Measurements from ENCODE around the gene RYR3. TPM values are rescaled to one million over a fixed set of nuclear protein-coding genes. Genes with fewer than 3 reads are reported as not detected.

RYR3 gene
- total RNA-seq, 1 donor from 2014 or later: 7.4 TPM

DNA sequence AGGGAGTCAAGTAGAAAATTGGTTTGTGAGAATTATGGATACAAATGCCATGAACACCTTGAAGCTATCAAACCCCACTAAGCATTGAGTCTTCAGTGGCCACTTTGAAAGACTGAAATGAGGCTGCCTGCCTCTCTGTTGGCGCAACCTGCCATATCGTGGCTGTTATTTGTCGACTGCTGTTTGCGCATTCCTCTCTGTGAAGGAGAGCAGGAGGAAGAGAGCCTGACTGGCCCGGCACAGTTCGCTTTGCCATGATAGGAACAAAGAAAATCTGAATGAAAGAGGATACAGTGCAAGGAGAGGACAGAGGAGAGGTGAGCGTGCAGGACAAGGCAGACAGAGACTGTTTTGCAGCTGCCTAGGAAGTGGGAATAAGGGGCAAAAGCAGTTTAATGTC is 289.4 kb downstream of the RYR3 start:
- DNase-seq: no peak
- Mint-ChIP-seq H3K36me3 (ENCODE audit: unreplicated experiment) (no peaks in the 10 kb centered on the region), H3K27ac (ENCODE audit: unreplicated experiment) (no peak overlapping the region), H3K4me3 (ENCODE audit: unreplicated experiment) (no peak overlapping the region), H3K9me3 (ENCODE audit: unreplicated experiment) (no peaks in the 10 kb centered on the region), H3K4me1 (ENCODE audit: low read depth, unreplicated experiment) (no peaks in the 10 kb centered on the region), H3K27me3 (ENCODE audit: unreplicated experiment) (peaks cover 2% of the 10 kb centered on the region)
- TF ChIP-seq, protein P1, sequence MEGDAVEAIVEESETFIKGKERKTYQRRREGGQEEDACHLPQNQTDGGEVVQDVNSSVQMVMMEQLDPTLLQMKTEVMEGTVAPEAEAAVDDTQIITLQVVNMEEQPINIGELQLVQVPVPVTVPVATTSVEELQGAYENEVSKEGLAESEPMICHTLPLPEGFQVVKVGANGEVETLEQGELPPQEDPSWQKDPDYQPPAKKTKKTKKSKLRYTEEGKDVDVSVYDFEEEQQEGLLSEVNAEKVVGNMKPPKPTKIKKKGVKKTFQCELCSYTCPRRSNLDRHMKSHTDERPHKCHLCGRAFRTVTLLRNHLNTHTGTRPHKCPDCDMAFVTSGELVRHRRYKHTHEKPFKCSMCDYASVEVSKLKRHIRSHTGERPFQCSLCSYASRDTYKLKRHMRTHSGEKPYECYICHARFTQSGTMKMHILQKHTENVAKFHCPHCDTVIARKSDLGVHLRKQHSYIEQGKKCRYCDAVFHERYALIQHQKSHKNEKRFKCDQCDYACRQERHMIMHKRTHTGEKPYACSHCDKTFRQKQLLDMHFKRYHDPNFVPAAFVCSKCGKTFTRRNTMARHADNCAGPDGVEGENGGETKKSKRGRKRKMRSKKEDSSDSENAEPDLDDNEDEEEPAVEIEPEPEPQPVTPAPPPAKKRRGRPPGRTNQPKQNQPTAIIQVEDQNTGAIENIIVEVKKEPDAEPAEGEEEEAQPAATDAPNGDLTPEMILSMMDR (IDR thresholded peaks at IDR 0.05; ENCODE audit: partially characterized antibody, unreplicated experiment): no peak

DNA sequence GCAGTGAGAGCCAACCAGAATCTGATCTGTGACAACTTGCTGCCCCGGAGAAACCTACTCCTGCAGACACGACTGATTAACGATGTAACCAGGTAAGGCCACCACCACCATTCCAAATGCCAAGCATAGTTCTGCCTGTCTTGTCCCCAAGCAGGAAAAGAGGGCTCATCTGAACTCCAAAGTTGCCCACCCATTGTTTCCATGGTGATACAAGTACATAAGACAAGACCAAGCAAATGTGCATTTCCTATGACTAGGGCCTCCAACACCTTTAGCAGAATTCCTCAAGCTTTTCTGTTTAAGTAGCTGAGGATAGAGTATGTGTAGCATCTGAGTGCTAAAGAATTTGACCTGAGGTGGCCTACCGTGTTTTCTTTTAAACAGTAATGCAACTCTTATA is 290.7 kb downstream of the RYR3 start:
- Mint-ChIP-seq H3K9me3 (ENCODE audit: unreplicated experiment) (no peaks in the 10 kb centered on the region), H3K27me3 (ENCODE audit: unreplicated experiment) (peaks cover 2% of the 10 kb centered on the region), H3K4me1 (ENCODE audit: low read depth, unreplicated experiment) (peaks cover under 1% of the 10 kb centered on the region), H3K27ac (ENCODE audit: unreplicated experiment) (no peak overlapping the region), H3K36me3 (ENCODE audit: unreplicated experiment) (no peaks in the 10 kb centered on the region), H3K4me3 (ENCODE audit: unreplicated experiment) (no peak overlapping the region)
- TF ChIP-seq, protein P1 (IDR thresholded peaks at IDR 0.05; ENCODE audit: partially characterized antibody, unreplicated experiment): no peak
- DNase-seq: no peak

DNA sequence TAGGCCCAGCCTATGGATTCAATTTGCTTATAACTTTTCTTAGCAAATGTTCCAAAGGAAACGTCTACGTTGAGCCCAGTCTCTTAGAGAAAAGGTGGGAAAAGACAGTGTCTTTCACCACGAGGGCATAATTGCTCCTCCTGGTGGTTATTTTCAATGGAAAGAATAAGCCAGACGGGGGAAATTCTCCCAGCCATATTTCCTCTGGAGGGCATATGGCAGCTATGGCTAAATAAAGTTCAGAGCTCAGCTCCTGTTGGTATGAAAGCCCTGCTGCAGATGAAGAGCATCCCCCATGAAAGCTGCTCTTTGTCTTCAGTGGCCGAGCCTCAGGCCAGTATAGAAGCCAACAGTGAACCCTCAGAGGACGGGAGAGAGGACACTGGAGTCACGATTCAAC is 297.9 kb downstream of the RYR3 start:
- DNase-seq: no peak
- peaks cover 4% of the 10 kb centered on the region for H3K27me3 Mint-ChIP-seq (ENCODE audit: unreplicated experiment)
- no peaks in the 10 kb centered on the region for H3K9me3 Mint-ChIP-seq (ENCODE audit: unreplicated experiment)

DNA sequence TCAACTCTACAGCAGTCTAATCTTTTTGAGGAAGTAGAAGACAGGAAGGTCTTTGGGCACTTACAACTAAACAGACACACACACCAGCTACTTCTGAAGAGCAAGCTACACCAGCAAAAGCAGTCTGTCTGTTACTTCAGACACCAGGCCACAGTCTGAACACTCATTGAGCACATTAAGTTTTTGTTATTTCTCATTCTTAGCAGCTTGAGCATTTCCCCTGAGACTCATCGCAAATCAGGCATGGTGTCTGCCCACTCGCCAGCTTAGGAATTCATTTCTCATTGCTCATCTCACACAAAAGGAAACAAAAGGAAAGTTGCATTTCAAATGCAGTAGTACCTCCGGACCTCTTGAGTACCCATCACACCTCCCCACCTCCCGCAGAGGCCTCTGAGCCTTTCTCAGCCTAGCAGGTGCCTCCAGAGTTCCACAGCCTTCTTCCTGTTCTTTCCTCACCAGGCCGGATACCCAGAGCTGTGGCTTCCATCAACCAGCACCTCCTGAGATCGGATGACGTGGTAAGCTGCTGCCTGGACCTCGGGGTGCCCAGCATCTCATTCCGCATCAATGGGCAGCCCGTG is 302.0 kb downstream of the RYR3 start:
- H3K27me3 Mint-ChIP-seq (ENCODE audit: unreplicated experiment): peaks cover 2% of the 10 kb centered on the region
- H3K4me3 Mint-ChIP-seq (ENCODE audit: unreplicated experiment): no peak overlapping the region
- no peaks in the 10 kb centered on the region for H3K9me3 Mint-ChIP-seq (ENCODE audit: unreplicated experiment)
- peaks cover 5% of the 10 kb centered on the region for H3K4me1 Mint-ChIP-seq (ENCODE audit: low read depth, unreplicated experiment)
- TF ChIP-seq, protein P1 (IDR thresholded peaks at IDR 0.05; ENCODE audit: partially characterized antibody, unreplicated experiment): no peak
- no peak overlapping the region for H3K27ac Mint-ChIP-seq (ENCODE audit: unreplicated experiment)
- no peak for DNase-seq
- no peaks in the 10 kb centered on the region for H3K36me3 Mint-ChIP-seq (ENCODE audit: unreplicated experiment)

More for the DNA sequence above, 297.9 kb downstream of the RYR3 start:
- TF ChIP-seq, protein P1 (IDR thresholded peaks at IDR 0.05; ENCODE audit: partially characterized antibody, unreplicated experiment): no peak
- Mint-ChIP-seq H3K36me3 (ENCODE audit: unreplicated experiment) (no peaks in the 10 kb centered on the region), H3K4me1 (ENCODE audit: low read depth, unreplicated experiment) (peaks cover 7% of the 10 kb centered on the region), H3K4me3 (ENCODE audit: unreplicated experiment) (no peak overlapping the region), H3K27ac (ENCODE audit: unreplicated experiment) (no peak overlapping the region)

DNA sequence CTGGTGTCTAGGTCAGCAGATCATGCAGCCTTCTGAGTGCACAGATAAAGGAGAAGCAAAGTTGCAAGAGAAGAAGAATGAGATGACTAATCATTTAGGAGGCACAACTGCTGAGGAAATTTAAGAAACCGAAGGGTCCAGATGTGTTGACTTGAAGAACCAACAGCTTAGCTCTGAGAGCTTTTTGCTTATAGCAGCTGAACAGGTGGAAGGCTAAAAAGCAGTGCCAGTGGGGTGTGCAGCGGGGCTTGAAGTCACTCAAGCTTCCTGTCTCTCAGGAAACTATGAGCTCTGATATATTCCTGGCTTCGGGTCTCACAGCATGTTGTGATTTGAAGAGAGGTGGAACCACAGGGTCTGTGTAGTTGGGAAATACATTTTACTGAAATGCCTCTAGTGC is 305.7 kb downstream of the RYR3 start:
- H3K27ac Mint-ChIP-seq (ENCODE audit: unreplicated experiment): no peak overlapping the region
- TF ChIP-seq, protein P1 (IDR thresholded peaks at IDR 0.05; ENCODE audit: partially characterized antibody, unreplicated experiment): no peak
- no peak overlapping the region for H3K4me3 Mint-ChIP-seq (ENCODE audit: unreplicated experiment)
- DNase-seq: no peak
- no peaks in the 10 kb centered on the region for H3K36me3 Mint-ChIP-seq (ENCODE audit: unreplicated experiment)
- H3K9me3 Mint-ChIP-seq (ENCODE audit: unreplicated experiment): no peaks in the 10 kb centered on the region
- H3K27me3 Mint-ChIP-seq (ENCODE audit: unreplicated experiment): no peaks in the 10 kb centered on the region
- H3K4me1 Mint-ChIP-seq (ENCODE audit: low read depth, unreplicated experiment): peaks cover 13% of the 10 kb centered on the region
